GM21717 (cell line): Measurements from ENCODE around the gene APOO.
"Not testable (repeated sequence)": the region's sequence is repeated elsewhere in the genome, so short reads cannot be mapped to it uniquely, and the experiment has no call there.

Experiments
- ATAC-seq: cut with Tn5 transposase; IDR thresholded peaks from one replicate; pipeline ENCODE4 v1.9.1; 2021; ENCODE audit warnings: mild to moderate bottlenecking, moderate library complexity; ENCODE audit not compliant: unreplicated experiment

The APOO gene

DNA sequence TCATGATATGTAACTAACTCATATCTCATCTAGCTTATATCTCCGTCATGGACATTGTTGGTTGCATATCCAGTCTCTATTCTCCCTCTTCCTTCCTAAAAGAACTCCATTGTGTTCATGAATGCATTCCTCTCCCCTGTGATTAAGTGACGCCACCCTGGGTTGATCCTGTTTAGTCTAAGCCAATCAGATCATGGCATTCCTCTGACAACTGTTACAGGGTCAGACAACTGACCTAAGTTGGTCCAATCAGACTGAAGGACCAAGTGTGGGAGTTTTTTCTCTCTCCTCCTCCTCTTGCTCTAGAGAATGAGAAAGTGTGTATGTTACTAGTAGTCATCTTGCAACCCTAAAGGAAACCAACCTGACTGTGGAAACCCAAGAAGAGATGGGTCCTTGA is 3.6 kb downstream of the APOO start:
- no peak for ATAC-seq

DNA sequence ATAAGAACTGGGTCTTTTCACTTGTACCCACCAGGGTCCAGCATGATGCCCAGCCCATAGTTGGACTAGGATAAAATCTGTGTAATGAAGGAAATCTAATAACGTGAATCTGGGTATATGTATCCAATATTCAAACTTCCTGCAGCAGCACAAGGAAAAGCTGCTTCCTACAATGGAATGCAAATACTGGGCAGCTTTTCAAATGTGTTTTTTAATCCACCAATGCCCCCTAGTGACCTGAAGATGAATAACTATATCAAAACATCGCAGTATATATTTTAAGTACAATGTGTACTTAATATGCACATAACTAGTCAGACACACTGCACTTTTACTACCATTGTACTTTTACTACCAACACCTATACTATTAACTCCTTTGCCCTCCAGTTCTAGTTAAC is 5.3 kb downstream of the APOO start:
- ATAC-seq = no peak

- ATAC-seq = peak; percentile 67
These were observed 5.9 kb downstream of the APOO start for GRCh38 chrX:23901805-23902204.

- no peak for ATAC-seq
These were observed 6.7 kb downstream of the APOO start for GRCh38 chrX:23901060-23901459.

GRCh38 chrX:23900220-23900797 is 7.4 kb downstream of the APOO start:
- ATAC-seq = no peak

DNA sequence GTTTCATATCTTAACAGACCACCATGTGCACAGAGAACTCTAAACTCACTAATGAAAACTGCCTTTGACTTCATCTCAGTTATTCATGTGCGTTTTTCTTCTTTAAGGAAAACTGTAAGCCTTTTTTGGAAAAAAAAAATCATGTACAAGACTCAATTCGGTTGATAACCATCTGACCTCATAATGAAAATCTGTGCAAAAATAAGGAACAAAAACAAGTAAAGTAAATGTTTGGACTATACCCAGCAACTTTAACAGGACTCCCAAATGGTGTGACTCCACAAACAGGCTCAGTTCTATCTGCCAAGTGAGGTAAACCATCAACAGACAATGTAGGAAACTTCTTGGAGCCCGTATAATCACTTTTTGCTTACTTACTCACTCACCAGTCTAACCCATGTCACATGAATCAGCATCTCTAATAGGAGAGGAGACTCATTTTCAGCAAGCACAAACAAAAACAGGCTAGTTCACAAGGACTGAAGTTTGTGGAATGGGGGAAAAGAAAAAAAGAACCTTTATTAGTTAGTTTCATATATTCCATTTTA is 9.3 kb downstream of the APOO start:
- no peak for ATAC-seq

- no peak for ATAC-seq
These were observed 10.8 kb downstream of the APOO start for GRCh38 chrX:23896981-23897380.

DNA sequence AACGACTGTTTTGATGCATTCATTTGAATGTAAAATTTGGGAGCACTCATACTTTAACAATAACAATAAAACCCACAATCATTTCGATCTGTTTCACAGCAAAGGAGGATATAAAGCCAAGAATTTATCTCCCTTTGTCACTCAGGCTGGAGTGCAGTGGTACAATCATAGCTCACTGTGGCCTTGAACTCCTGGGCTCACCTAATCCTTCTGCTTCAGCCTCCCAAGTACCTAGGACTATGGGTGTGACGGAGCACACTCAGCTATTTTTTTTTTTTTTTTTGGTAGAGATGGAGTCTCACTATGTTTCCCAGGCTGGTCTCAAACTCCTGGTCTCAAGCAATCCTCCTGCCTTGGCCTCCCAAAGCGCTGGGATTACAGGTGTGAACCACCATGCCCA is 11.2 kb downstream of the APOO start:
- not testable (repeated sequence) for ATAC-seq

- ATAC-seq = not testable (repeated sequence)
These were observed 12.7 kb downstream of the APOO start for GRCh38 chrX:23894993-23895392.

- no peak for ATAC-seq
These were observed 16.8 kb downstream of the APOO start for GRCh38 chrX:23890933-23891332.

- ATAC-seq = no peak
These were observed 18.7 kb downstream of the APOO start for GRCh38 chrX:23888887-23889501.

DNA sequence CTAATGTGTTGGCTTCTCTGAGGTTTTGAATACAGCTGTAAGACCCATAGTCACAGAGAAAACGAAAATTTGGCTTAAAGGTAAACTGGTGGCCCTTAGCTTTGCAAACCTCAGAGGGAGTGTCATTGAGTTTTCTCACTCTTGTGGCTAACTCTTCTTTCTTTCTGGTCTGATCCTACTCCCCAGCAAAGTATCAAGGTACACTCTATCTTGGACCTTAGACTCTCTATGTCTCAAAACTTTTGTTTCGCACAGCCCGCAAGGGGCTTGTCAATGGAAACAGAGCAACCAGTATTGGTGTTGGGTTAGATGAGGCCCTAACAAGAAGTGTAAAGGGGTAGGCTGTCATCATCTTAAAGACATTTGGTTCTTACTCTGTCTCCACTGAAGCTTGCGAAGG is 19.8 kb downstream of the APOO start:
- ATAC-seq = no peak

GRCh38 chrX:23887451-23887850 is 20.3 kb downstream of the APOO start:
- no peak for ATAC-seq

- no peak for ATAC-seq
These were observed 21.9 kb downstream of the APOO start for GRCh38 chrX:23885803-23886202.

DNA sequence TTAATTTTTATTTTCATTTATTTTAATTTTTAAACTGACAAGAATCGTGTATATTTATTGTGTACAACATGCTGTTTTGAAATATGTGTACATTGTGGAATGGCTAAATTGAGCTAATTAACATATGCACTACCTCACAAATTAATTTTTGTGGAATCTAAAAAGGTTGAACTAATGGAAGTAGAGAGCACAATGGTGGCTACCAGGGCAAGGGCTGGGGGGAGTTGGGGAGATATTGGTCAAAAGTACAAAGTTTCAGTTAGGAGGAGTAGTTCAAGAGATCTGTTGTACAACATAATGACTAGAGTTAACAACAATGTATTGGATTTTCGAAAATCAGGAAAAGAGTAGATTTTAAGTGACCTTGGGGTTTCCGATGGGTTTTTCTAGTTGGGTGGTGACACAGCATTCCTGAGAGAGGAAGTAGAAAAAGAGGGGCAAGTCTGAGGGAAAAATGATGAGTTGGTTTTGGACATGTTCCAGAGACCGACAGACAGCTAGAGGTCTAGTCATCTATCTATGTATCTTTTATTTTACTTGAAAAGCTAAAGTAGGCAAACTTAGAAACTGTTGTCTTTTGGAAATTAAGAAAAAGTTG is 23.2 kb downstream of the APOO start:
- no peak for ATAC-seq

DNA sequence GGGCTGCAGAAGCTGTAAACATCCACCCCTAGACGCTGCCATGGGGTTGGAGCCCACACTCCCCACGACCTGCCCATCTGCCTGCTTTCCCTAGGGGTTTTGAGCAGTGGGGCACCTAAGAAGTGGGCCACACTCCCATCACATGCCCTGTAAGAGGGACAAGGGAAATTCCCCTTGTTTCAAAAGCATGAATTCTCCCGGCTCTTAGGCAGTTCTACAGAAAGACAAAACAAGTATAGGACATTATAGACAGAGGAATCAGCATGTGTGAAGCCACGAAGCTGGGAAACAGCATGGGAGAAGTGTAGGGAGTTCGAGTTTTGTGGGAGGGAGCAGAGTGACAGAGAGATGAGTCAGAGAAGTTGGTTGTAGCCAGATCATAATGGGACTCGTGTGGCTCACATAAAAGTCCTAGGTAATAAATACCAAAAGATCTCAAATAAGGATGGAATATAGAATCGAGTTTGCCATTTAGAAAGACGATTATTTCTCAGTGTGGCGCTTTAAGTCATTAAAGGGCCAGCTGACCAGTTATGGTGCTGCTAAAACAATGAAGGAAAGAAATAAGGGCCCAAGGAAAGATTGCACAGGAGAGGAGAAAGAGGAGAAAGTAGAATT is 23.9 kb downstream of the APOO start:
- no peak for ATAC-seq

GRCh38 chrX:23879380-23880090 is 28.2 kb downstream of the APOO start:
- no peak for ATAC-seq

DNA sequence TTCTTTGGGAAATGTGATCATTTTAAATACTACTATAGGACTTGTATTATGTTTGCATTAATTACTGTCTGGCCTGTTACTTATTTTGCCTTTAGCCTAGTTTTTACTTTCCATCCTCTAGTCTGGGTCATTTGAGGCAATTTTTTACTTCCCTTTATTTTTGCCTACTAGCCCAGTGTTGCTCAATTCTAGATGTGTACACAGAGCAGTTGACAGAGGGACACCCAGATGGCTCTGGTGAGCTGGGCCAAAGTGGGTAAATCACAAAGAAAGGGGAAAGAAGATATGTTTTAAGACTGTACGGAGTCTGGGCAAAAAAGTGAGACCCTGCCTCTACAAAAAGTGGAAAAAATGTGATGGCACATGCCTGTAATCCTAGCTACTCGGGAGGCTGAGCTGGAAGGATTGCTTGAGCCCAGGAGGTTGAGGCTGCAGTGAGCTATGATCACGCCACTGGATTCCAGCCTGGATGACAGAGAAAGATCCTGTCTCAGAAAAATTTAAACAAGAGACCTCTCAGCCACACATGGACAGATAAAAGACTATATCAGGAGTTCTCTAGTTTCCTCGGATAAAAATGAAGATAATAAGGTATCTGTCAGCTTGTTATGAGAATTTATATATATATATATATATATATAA is 35.7 kb downstream of the APOO start:
- no peak for ATAC-seq

DNA sequence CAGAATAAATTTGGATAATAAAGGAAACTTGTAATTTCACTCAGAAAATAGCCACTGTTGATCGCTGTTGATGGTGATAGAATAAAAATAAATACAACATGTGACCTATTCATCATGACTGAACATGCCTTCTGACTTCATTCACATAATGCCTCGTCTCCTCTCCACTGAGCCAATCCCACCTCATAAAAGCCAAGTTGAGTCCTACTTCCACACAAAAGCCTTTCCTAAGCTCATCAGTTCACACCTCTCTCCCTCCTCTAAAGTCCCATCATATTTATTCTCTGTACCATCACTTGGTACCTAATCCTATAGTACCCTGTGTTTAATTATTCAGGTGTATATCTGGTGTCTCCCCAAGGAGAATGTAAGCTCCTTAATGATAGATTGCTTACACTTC is 37.7 kb downstream of the APOO start:
- no peak for ATAC-seq

DNA sequence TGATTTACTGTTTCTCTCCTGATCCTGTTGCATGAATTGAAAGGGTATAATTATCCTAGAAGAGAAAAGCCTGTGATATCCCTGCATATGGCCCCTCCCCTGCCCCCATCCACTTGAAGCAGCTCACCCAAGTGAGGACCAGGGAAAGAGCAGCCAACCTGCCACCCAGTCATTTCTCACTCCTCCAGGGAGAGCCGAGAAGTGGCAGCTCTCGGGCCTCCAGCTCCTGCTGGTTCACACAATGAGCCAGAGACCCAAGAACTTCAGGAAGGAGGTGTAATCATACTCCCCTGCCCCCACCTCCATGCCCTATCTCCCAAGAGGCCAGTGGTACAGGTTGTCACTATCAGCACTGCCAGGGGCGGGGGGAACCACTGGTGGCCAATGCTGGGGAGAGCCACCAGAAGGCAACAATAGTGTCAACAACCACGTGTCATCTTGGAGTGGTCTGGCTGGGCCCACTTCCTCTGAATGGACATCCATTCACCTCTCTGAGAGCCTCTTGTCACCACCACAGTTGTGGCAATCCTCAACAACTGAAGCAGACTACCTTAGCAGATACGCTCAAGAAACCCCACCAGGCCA is 42.9 kb downstream of the APOO start:
- no peak for ATAC-seq
